GM21367 (cell line): Measurements from ENCODE around the gene XCL2.
"Not testable (repeated sequence)": the region's sequence is repeated elsewhere in the genome, so short reads cannot be mapped to it uniquely, and the experiment has no call there.

Experiments
- ATAC-seq: cut with Tn5 transposase; IDR thresholded peaks from one replicate; pipeline ENCODE4 v1.9.1; 2021; ENCODE audit not compliant: unreplicated experiment

Gene XCL2

DNA sequence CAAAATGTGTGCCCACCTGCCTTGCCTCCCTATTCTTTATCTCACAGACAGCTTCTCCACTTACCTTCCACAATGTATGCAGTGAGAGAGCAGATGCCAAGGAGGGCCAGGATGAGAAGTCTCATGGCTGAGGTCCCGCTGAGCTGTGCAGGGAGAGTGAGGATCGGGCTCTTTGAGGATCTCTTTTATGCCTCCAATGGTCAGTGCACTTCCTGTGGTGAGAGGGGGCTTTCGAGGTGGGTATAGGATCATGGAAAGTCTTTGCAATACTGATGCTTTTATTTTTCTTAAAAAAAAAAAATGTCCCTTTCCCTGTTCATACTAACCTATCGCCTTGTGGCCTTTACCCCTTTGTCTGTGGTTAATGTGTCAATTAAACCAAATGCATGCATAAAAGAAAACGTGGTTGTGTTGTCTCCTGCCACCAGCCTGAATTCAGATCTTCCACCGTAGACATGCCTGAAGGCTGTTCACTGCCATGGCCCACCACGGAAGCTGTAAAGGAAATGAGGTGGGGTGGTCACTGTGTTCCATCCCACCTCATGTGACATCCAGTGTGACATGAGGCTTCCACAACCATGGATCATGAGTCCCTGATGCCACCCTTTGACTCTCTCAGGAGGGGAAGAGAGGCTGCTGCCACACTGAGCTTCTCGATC is at the start of gene XCL2:
TSS of gene XCL2 (minus strand) at position 158 of the 659 bp plus-strand sequence. CDS start at position 125, 33 bp downstream.
- not testable (repeated sequence) for ATAC-seq

GRCh38 chr1:168591641-168592250 is 47.9 kb upstream of the XCL2 start:
- ATAC-seq = no peak

- ATAC-seq = no peak
These were observed 47.3 kb upstream of the XCL2 start for GRCh38 chr1:168591066-168591465.

GRCh38 chr1:168589167-168589566 is 45.4 kb upstream of the XCL2 start:
- ATAC-seq = no peak

DNA sequence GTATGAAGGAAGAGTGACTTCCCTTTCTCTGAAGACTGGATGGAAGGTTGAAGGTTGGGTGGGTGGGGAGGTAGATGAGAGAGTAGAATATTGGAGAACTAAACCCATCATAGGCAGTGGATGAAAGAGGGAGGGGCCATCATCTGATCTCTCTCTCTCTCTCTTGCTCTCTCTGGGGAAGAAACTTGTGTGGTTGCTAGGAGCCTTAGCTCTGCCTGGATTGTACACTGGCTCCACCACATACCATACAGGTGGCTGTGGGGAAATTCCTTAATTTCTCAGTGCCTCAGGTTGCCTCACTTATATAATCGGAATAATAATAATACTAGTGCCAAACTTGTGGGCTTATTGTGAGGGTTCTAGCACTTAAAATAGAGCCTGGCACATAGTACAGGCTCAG is 42.1 kb upstream of the XCL2 start:
- no peak for ATAC-seq

DNA sequence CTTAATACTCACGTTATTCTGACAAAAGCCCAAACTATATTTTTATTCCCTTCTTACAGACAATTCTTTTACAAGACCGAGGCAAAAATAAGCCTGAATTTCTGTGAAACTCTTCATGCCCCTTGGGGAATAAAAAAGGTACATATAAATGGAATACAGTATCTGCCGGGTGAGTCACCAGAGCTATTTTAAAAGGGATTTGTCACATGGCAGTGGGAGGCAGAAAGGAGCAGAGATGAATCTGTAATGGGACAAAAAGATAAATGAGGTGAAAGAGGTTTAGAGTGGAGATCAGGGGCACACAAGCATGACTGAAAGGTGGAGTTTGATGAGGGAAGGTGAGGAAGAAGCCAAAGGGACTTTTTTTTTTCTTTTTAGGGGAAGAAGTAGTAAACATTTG is 41.4 kb upstream of the XCL2 start:
- ATAC-seq = no peak

DNA sequence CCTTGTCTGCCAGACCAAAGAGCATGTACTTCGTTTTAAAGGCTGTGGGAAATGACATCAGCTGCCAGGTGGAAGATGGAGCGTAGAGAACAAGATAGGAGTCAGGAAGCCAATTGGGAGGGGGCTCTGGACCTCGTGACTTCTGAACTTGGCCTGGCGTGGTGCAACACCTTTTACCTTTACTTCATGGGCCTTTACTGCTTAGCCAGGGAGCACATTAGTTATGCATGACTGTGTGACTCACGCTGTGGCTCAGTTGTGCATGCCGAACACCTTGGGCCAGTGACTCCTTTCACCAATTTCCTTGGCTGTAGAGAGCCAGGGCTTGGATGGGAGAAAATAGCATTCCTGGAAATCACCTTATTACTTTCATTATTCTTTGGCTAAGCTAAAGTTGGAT is 39.8 kb upstream of the XCL2 start:
- ATAC-seq = no peak

DNA sequence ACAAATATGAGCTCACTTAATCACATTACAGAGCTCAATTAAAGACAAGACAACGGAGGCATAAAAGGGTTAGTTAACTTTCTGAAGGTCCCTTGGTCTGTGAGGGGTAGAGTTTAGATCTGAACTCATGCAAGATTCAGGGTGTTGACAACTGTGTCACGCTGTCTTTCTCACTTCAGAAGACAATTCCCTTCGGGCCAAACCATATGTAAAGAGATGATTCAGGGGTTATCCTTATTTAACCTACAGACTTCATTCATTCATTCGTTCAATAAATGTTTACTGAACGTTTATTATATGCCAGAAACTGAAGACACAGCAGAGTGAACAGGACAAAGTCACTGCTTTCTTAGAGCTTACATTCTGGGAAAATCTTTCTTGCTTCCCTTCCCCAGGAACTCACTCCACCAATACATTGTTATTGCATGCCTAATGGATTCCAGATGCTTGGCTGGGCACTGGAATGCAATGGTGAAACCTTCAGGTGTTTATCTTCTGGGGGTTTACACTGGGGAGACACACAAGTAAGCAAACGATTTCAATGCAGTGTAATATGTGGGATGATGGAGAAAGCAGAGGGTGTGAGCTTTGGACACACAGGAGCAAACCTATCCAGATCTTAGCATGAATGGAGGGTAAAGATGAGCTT is 39.0 kb upstream of the XCL2 start:
- ATAC-seq = no peak

DNA sequence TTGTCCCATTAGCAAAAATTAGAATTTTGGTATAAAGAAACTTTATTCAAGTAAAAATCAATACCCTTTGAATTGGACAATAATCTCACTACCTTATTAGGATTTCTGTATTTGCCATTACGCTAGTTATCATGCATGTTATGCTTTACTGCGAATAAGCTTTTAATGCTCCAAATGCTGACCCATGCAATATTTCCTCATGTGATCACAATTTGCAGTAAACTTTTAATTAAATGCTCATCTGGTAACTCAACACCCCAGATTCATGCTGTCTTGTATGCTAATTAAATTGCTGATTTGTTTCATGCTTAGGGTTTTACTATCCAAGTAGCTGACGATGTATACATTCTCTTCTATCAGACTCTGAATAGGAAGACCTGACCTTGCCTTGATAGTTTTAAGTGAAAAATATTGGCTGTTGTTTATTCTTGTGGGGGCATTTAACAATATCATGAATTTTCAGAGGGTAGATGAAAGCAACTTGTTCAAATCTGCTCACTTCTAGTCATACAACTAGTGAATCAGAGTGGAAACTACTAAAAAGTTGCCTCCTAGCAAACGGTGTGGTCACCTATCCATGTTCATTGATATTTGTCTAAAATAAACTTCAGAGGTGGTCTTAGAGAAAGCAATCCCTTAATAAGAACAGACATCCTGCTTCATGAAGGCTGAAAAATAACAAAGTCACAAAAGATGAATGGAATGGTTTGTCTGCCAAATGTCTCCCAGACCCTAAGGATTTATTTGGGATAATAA is 38.2 kb upstream of the XCL2 start:
- no peak for ATAC-seq

DNA sequence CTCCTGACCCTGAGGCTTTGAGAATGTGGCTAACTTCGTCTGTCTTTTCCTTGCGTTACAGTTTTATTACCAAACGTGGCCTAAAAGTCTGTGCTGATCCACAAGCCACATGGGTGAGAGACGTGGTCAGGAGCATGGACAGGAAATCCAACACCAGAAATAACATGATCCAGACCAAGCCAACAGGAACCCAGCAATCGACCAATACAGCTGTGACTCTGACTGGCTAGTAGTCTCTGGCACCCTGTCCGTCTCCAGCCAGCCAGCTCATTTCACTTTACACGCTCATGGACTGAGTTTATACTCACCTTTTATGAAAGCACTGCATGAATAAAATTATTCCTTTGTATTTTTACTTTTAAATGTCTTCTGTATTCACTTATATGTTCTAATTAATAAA is 37.2 kb upstream of the XCL2 start:
- not testable (repeated sequence) for ATAC-seq

DNA sequence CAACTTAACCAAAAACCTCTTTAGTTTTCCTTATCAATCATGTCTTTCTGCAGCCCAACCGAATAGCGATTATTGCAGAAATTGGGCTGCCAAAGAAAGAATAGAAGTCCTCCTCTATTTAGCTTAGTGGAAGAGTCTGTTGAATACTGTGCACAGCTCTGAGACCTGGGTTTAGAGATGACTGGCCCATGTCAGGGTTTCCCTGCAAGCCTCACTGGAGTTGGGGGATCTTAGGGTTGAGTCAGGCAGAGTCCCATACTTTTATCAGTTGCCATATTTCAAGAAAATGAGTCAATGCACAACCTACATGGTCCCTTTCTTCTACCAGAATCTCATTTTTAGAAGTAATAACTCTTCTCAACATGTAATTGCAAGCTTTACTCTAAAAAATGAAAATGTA is 36.5 kb upstream of the XCL2 start:
- not testable (repeated sequence) for ATAC-seq

- not testable (repeated sequence) for ATAC-seq
These were observed 34.9 kb upstream of the XCL2 start for GRCh38 chr1:168578531-168579185.

- not testable (repeated sequence) for ATAC-seq
These were observed 32.5 kb upstream of the XCL2 start, which contains the start of gene XCL1 for GRCh38 chr1:168576245-168576688. Gene XCL1 (plus strand): TSS chr1:168576605. CDS start chr1:168576638, 33 bp downstream.

- ATAC-seq = not testable (repeated sequence)
These were observed 30.4 kb upstream of the XCL2 start for GRCh38 chr1:168574234-168574633.

DNA sequence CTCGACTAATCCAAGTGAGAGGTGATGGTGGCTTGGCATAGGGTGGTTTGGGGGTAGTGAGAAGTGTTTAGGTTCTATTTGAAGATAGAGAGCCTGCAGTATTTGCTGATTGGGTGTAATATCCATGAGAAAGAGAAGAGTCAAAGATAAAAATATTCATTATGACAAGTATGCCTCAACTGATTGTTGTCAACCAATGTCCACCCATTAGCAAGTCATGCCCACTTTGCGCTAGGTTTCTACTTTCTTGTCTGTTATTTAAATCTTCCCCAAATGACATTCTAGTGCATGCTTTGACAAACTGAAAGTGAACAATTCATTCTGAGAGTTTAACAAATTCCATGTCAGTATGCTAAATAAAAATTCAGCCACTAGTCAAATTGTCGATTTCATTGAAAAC is 28.8 kb upstream of the XCL2 start:
- no peak for ATAC-seq

DNA sequence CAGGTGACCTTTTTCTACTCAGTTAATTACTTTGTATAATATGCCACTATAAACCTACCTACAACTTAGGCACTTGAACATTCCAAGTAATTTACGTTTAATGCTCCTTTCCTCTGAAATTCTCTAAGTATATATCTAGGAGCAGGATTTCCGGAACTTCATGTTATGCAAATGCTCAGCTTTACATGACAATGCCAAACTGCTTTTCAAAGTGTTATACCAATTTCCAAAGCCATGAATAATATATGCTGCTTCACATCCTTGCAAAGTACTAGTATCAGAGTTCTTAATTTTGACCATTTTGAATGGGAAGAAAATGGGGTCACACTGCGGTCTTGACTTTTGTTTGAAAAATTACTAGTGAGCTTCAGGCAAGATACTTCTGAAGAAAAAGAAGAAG is 26.9 kb upstream of the XCL2 start:
- ATAC-seq = no peak

- no peak for ATAC-seq
These were observed 24.5 kb upstream of the XCL2 start for GRCh38 chr1:168568346-168568745.

DNA sequence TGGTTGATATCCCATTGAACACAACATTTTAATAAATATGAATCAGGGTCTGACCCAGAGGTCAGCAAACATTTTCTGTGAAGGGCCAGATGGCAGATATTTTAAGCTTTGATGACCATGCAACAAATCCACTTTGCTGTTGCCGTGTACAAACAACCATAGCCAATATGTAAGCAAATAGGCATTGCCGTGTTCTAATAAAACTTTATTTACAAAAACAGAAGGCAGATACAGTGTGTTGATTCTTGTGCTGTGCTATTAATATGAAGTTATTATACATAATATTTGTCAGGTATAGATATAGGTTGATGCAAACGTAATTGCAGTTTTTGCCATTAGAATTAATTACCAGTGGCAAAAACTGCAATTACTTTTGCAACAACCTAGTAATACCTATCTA is 23.8 kb upstream of the XCL2 start:
- no peak for ATAC-seq

DNA sequence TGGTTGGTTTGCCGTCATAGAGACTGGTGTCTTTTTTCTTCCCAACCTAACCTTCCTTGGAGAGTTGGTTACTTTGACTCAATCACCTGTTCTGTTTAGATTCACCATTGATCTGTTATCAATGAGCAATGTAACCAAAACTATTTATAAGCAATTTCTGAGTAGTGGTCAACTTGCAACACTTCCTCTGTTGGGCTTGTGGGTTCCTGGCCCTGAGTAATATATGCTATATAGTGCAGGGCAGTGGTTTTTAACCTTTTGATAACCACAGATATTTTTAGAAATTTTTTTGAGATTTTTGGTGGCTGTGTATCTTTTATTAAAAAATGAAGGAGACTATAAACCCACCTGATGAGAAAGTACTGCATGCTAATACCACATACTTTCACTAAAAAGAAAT is 23.2 kb upstream of the XCL2 start:
- no peak for ATAC-seq

DNA sequence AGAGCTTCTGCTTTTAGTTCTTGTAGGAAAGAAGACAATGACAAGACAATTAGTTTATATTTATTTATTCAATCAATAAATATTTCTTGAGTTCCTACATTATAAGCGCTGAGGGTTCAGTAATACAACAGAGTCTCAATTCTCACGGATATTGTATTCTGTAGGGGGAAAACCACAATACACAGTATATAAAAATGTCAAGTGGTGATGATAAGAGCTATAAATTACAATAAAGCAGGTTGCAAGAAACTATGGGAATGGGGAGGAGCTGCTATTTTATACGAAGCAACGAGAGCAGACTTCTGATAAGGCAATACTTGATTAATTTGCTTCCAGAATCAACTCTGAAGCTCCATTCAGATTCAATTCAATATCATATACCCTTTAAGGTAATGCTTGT is 22.0 kb upstream of the XCL2 start:
- no peak for ATAC-seq

GRCh38 chr1:168561989-168562388 is 18.2 kb upstream of the XCL2 start:
- no peak for ATAC-seq
